Osteocyte (in vitro differentiated cells): ENCODE data around the gene SSTR5. TPM values are rescaled to one million over a fixed set of nuclear protein-coding genes. Genes with fewer than 3 reads are reported as not detected.

Source experiments
- DNase-seq: peaks from one replicate; pipeline ENCODE4 v3.0.0; 2021; ENCODE audit warnings: mixed read lengths; ENCODE audit not compliant: unreplicated experiment; ENCODE audit errors: extremely low spot score
- H3K27ac Mint-ChIP-seq: one replicate; pipeline ENCODE4 v1.8.0; 2021; ENCODE audit warnings: mild to moderate bottlenecking, mixed read lengths; ENCODE audit not compliant: unreplicated experiment
- H3K27me3 Mint-ChIP-seq: one replicate; pipeline ENCODE4 v1.8.0; 2021; ENCODE audit warnings: mixed read lengths; ENCODE audit not compliant: unreplicated experiment
- H3K36me3 Mint-ChIP-seq: one replicate; pipeline ENCODE4 v1.8.0; 2021; ENCODE audit warnings: mixed read lengths; ENCODE audit not compliant: unreplicated experiment
- H3K4me1 Mint-ChIP-seq: one replicate; pipeline ENCODE4 v1.8.0; 2021; ENCODE audit warnings: mixed read lengths; ENCODE audit not compliant: unreplicated experiment
- H3K4me3 Mint-ChIP-seq: one replicate; pipeline ENCODE4 v1.8.0; 2021; ENCODE audit warnings: mild to moderate bottlenecking, moderate library complexity, mixed read lengths; ENCODE audit not compliant: unreplicated experiment
- H3K9me3 Mint-ChIP-seq: one replicate; pipeline ENCODE4 v1.8.0; 2021; ENCODE audit warnings: mixed read lengths; ENCODE audit not compliant: unreplicated experiment
- total RNA-seq: library from RNA; stranded (reverse); gene quantifications from 2 replicates; pipeline ENCODE4 v1.2.1, GENCODE V29; 2021
- TF ChIP-seq, protein P1 (sequence below): fragments of 200-600 bp; sonication (generic); IDR thresholded peaks from 2 replicates; pipeline ENCODE4 v1.5.0; 2021; ENCODE audit warnings: antibody characterized with exemption, mild to moderate bottlenecking, moderate library complexity

The SSTR5 gene
- total RNA-seq, 1 donor from 2014 or later, result not detected

- H3K36me3 Mint-ChIP-seq, result no peaks in the 10 kb centered on the region
Observed at GRCh38 chr16:1027501-1027815, 45.1 kb upstream of the SSTR5 start.

GRCh38 chr16:1028056-1028455 is 44.5 kb upstream of the SSTR5 start:
- TF ChIP-seq, protein P1, sequence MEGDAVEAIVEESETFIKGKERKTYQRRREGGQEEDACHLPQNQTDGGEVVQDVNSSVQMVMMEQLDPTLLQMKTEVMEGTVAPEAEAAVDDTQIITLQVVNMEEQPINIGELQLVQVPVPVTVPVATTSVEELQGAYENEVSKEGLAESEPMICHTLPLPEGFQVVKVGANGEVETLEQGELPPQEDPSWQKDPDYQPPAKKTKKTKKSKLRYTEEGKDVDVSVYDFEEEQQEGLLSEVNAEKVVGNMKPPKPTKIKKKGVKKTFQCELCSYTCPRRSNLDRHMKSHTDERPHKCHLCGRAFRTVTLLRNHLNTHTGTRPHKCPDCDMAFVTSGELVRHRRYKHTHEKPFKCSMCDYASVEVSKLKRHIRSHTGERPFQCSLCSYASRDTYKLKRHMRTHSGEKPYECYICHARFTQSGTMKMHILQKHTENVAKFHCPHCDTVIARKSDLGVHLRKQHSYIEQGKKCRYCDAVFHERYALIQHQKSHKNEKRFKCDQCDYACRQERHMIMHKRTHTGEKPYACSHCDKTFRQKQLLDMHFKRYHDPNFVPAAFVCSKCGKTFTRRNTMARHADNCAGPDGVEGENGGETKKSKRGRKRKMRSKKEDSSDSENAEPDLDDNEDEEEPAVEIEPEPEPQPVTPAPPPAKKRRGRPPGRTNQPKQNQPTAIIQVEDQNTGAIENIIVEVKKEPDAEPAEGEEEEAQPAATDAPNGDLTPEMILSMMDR, result no peak
- Mint-ChIP-seq H3K27ac (no peak overlapping the region), H3K4me1 (no peaks in the 10 kb centered on the region), H3K27me3 (peaks cover 7% of the 10 kb centered on the region), H3K4me3 (no peak overlapping the region), H3K36me3 (no peaks in the 10 kb centered on the region), H3K9me3 (no peaks in the 10 kb centered on the region)
- no peak for DNase-seq

More at GRCh38 chr16:1027501-1027815, 45.1 kb upstream of the SSTR5 start:
- Mint-ChIP-seq H3K4me3 (no peak overlapping the region), H3K27ac (no peak overlapping the region), H3K9me3 (no peaks in the 10 kb centered on the region), H3K27me3 (peaks cover 7% of the 10 kb centered on the region), H3K4me1 (no peaks in the 10 kb centered on the region)
- DNase-seq, result no peak
- TF ChIP-seq, protein P1, result no peak

- TF ChIP-seq, protein P1, result no peak
Observed at GRCh38 chr16:1028524-1029258, 43.9 kb upstream of the SSTR5 start.

DNA sequence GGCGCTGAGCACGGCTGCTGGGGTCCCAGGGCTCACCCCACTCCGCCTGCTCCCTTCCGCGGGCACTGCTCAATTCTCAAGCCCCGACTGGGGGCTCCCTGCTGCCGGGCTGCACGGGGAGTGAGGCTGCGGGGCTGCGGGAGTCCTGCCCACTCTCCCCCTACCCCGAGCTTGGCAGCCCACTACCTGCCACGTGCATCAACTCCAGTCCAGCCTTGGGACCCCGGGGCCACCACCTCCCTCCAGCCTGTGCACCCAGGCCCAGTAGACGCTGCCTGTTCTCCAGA is 43.3 kb upstream of the SSTR5 start:
- H3K27ac Mint-ChIP-seq, result no peak overlapping the region
- TF ChIP-seq, protein P1, result no peak

More at GRCh38 chr16:1028524-1029258, 43.9 kb upstream of the SSTR5 start:
- Mint-ChIP-seq H3K27me3 (peaks cover 7% of the 10 kb centered on the region), H3K27ac (no peak overlapping the region), H3K4me3 (no peak overlapping the region), H3K9me3 (no peaks in the 10 kb centered on the region), H3K36me3 (no peaks in the 10 kb centered on the region), H3K4me1 (no peaks in the 10 kb centered on the region)
- no peak for DNase-seq

GRCh38 chr16:1030473-1030901 is 42.1 kb upstream of the SSTR5 start:
- H3K9me3 Mint-ChIP-seq, result no peaks in the 10 kb centered on the region
- no peak overlapping the region for H3K4me3 Mint-ChIP-seq
- no peak for DNase-seq
- peaks cover 5% of the 10 kb centered on the region for H3K27me3 Mint-ChIP-seq
- no peaks in the 10 kb centered on the region for H3K4me1 Mint-ChIP-seq
- TF ChIP-seq, protein P1, result no peak
- no peaks in the 10 kb centered on the region for H3K36me3 Mint-ChIP-seq
- no peak overlapping the region for H3K27ac Mint-ChIP-seq

More for the DNA sequence above, 43.3 kb upstream of the SSTR5 start:
- no peaks in the 10 kb centered on the region for H3K36me3 Mint-ChIP-seq
- H3K9me3 Mint-ChIP-seq, result no peaks in the 10 kb centered on the region
- H3K27me3 Mint-ChIP-seq, result peaks cover 7% of the 10 kb centered on the region
- H3K4me1 Mint-ChIP-seq, result no peaks in the 10 kb centered on the region
- no peak for DNase-seq
- H3K4me3 Mint-ChIP-seq, result no peak overlapping the region
